ENCODE measurements around the gene MCC.

The MCC gene

DNA sequence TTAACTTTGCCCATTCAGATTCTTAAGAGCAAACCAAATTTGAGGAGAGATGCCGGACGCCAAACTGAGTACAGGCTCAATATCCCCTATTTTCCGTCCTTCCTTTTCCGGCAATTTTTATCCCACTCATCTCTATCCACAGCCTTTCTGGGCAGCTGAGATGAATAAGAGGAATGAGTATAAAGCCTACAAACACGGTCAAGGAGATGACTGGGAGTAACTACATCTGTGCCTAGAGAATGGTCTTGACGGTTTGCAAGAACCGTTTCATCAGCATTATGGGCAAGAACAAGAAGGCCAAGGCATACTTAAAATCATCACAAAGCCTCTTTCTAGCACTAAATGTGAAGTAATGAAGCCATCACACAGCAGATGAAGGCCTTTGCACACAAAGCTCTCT is 284.3 kb downstream of the MCC start:
- TF ChIP-seq, protein P1, sequence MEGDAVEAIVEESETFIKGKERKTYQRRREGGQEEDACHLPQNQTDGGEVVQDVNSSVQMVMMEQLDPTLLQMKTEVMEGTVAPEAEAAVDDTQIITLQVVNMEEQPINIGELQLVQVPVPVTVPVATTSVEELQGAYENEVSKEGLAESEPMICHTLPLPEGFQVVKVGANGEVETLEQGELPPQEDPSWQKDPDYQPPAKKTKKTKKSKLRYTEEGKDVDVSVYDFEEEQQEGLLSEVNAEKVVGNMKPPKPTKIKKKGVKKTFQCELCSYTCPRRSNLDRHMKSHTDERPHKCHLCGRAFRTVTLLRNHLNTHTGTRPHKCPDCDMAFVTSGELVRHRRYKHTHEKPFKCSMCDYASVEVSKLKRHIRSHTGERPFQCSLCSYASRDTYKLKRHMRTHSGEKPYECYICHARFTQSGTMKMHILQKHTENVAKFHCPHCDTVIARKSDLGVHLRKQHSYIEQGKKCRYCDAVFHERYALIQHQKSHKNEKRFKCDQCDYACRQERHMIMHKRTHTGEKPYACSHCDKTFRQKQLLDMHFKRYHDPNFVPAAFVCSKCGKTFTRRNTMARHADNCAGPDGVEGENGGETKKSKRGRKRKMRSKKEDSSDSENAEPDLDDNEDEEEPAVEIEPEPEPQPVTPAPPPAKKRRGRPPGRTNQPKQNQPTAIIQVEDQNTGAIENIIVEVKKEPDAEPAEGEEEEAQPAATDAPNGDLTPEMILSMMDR (IDR thresholded peaks at IDR 0.05; ENCODE audit: low read length) = no peak
- TF ChIP-seq EZH2phosphoT487 (IDR thresholded peaks at IDR 0.05; ENCODE audit: low read length) (no peak), EZH2 (optimal IDR thresholded peaks at IDR 0.05; ENCODE audit: low read depth, low read length) (no peak)
- no peaks in the 10 kb centered on the region for H3K36me3 ChIP-seq (replicated peaks; ENCODE audit: insufficient read depth, low read length)
- no peak overlapping the region for H3K4me2 ChIP-seq (ENCODE audit: low read depth, low read length)
- peaks cover 15% of the 10 kb centered on the region for H3K4me1 ChIP-seq (ENCODE audit: low read length)
- no peaks in the 10 kb centered on the region for H3K9me2 ChIP-seq (replicated peaks; ENCODE audit: insufficient read depth, low read length)
- no peak for DNase-seq
- H3K4me3 ChIP-seq (ENCODE audit: low read length) = no peak overlapping the region
- H3K79me2 ChIP-seq (ENCODE audit: low read length) = peaks cover 98% of the 10 kb centered on the region
- H3K9ac ChIP-seq (ENCODE audit: low read length) = no peak overlapping the region
- no peak overlapping the region for H3K27ac ChIP-seq (ENCODE audit: low read length)
- 0 out of 2 replicates have a peak, but pooled peaks cover 4% of the 10 kb centered on the region for H3F3A ChIP-seq (ENCODE audit: insufficient read depth, low read length)
- peaks cover 7% of the 10 kb centered on the region; the same call in 1 of the 2 replicates for H4K20me1 ChIP-seq (ENCODE audit: insufficient read depth, low read length)
- H2AFZ ChIP-seq (ENCODE audit: low read length) = no peak overlapping the region
- no peaks in the 10 kb centered on the region for H3K27me3 ChIP-seq (replicated peaks; ENCODE audit: insufficient read depth, low read length)
- H3K9me3 ChIP-seq (replicated peaks; ENCODE audit: insufficient read depth, low read length) = no peaks in the 10 kb centered on the region

DNA sequence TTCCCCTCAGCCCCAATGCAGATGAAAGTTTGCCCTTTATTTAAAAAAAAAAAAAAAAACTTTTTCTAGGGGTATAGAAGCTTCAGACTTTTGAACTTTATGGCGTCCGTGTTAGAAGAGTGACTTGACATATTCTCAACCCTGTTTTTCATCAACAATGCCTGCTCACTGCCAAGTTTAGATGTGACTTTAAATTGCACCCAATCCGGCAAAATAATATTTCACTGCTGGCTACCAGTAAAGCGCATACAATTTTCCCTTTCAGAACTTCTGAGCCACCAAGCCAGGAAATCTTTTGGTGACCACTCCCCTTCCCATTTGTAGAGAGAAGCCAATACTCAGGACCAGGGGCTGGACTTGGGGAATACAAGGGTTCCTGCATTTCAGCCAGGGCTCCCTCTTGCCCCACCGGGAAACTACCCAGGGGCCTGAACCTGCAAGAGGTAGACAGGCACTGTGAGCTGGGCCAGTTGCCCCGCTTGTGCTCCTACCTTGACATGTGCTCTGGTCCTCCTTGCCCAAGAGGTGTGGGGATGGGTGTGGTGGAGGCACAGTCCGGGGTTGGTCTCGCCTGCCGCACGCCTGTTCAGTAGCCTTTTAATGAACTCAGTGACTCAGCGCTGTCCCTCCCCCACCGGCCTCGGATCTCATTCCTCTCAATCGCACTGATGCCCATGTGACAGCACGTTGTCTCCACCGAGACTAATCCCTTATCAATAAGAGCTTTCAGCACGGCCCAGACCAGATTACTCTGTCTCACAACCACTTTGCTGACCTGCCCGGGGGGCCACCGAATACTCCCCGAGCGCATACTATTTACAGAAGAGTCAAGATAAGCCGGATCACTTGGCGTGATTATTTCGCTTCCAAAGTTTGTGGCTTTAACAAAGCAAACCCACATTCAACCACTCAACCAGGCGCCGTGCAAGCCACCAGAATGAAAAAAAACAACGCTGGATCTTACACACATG is 285.2 kb downstream of the MCC start:
- H3K9me2 ChIP-seq (replicated peaks; ENCODE audit: insufficient read depth, low read length) = no peaks in the 10 kb centered on the region
- no peak overlapping the region for H3K27ac ChIP-seq (ENCODE audit: low read length)
- peaks cover 7% of the 10 kb centered on the region; the same call in 1 of the 2 replicates for H4K20me1 ChIP-seq (ENCODE audit: insufficient read depth, low read length)
- H3F3A ChIP-seq (ENCODE audit: insufficient read depth, low read length) = 0 out of 2 replicates have a peak, but pooled peaks cover 4% of the 10 kb centered on the region
- no peak for DNase-seq
- peaks cover 98% of the 10 kb centered on the region for H3K79me2 ChIP-seq (ENCODE audit: low read length)
- no peak overlapping the region for H3K9ac ChIP-seq (ENCODE audit: low read length)
- no peak overlapping the region for H3K4me2 ChIP-seq (ENCODE audit: low read depth, low read length)
- H3K9me3 ChIP-seq (replicated peaks; ENCODE audit: insufficient read depth, low read length) = no peaks in the 10 kb centered on the region
- H3K4me3 ChIP-seq (ENCODE audit: low read length) = no peak overlapping the region
- TF ChIP-seq EZH2phosphoT487 (IDR thresholded peaks at IDR 0.05; ENCODE audit: low read length) (no peak), EZH2 (optimal IDR thresholded peaks at IDR 0.05; ENCODE audit: low read depth, low read length) (no peak)
- TF ChIP-seq, protein P1 (IDR thresholded peaks at IDR 0.05; ENCODE audit: low read length) = no peak
- H2AFZ ChIP-seq (ENCODE audit: low read length) = no peak overlapping the region
- H3K36me3 ChIP-seq (replicated peaks; ENCODE audit: insufficient read depth, low read length) = no peaks in the 10 kb centered on the region
- peaks cover 15% of the 10 kb centered on the region for H3K4me1 ChIP-seq (ENCODE audit: low read length)
- H3K27me3 ChIP-seq (replicated peaks; ENCODE audit: insufficient read depth, low read length) = no peaks in the 10 kb centered on the region

DNA sequence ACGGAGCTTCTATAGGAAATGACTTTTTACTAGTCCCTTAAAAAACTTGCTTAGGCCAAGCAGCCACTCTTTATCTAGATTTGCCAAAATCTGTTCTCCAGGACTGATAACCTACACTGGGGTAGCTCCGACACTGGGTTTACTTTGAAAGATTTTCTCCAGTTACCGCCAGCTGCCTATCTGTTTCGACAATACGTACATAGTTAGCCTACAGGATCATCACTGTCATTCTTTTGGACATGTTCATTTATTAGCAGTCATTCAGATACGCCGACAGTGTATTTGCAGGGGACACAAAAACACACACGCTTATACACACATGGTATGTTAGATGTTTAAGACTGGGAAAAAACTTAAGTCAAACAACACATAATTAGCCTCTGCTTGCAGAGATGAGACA is 286.0 kb downstream of the MCC start:
- no peak overlapping the region for H3K4me2 ChIP-seq (ENCODE audit: low read depth, low read length)

More for the DNA sequence above, 286.0 kb downstream of the MCC start:
- peaks cover 15% of the 10 kb centered on the region for H3K4me1 ChIP-seq (ENCODE audit: low read length)
- no peaks in the 10 kb centered on the region for H3K9me3 ChIP-seq (replicated peaks; ENCODE audit: insufficient read depth, low read length)
- H3K27ac ChIP-seq (ENCODE audit: low read length) = no peak overlapping the region
- TF ChIP-seq, protein P1 (IDR thresholded peaks at IDR 0.05; ENCODE audit: low read length) = no peak
- TF ChIP-seq EZH2phosphoT487 (IDR thresholded peaks at IDR 0.05; ENCODE audit: low read length) (no peak), EZH2 (optimal IDR thresholded peaks at IDR 0.05; ENCODE audit: low read depth, low read length) (no peak)
- no peak overlapping the region for H2AFZ ChIP-seq (ENCODE audit: low read length)
- H3F3A ChIP-seq (ENCODE audit: insufficient read depth, low read length) = 0 out of 2 replicates have a peak, but pooled peaks cover 4% of the 10 kb centered on the region
- no peaks in the 10 kb centered on the region for H3K36me3 ChIP-seq (replicated peaks; ENCODE audit: insufficient read depth, low read length)
- no peaks in the 10 kb centered on the region for H3K9me2 ChIP-seq (replicated peaks; ENCODE audit: insufficient read depth, low read length)
- DNase-seq = no peak
- no peaks in the 10 kb centered on the region for H3K27me3 ChIP-seq (replicated peaks; ENCODE audit: insufficient read depth, low read length)
- H3K9ac ChIP-seq (ENCODE audit: low read length) = no peak overlapping the region
- no peak overlapping the region for H3K4me3 ChIP-seq (ENCODE audit: low read length)
- H3K79me2 ChIP-seq (ENCODE audit: low read length) = peaks cover 98% of the 10 kb centered on the region
- peaks cover 7% of the 10 kb centered on the region; the same call in 1 of the 2 replicates for H4K20me1 ChIP-seq (ENCODE audit: insufficient read depth, low read length)

Data from MM.1S (cell line).